WERI-Rb-1 (cell line): ENCODE data around the gene THBS2.

Experiments used
- DNase-seq: peaks from one replicate; pipeline ENCODE4 v3.0.0-alpha.2; 2020
- H3K27ac ChIP-seq: fragments of 250-450 bp; sonication (Bioruptor Pico); 2 replicates; pipeline ENCODE4 v1.5.1; 2020; ENCODE audit warnings: mild to moderate bottlenecking, moderate library complexity
- H3K27me3 ChIP-seq: fragments of 250-450 bp; sonication (Bioruptor Pico); 2 replicates; pipeline ENCODE4 v1.5.1; 2021; ENCODE audit warnings: mild to moderate bottlenecking, low read depth, moderate library complexity; ENCODE audit not compliant: insufficient read depth, severe bottlenecking
- H3K36me3 ChIP-seq: fragments of 250-450 bp; sonication (Bioruptor Pico); 2 replicates; pipeline ENCODE4 v1.5.1; 2020; ENCODE audit warnings: mild to moderate bottlenecking, moderate library complexity
- H3K4me3 ChIP-seq: 2 replicates; pipeline ENCODE4 v1.5.1; 2011; ENCODE audit warnings: low read depth, mild to moderate bottlenecking, control low read depth, low read length
- H3K9me3 ChIP-seq: fragments of 250-450 bp; sonication (Bioruptor Pico); 2 replicates; pipeline ENCODE4 v1.5.1; 2021; ENCODE audit warnings: mild to moderate bottlenecking, moderate library complexity; ENCODE audit not compliant: severe bottlenecking
- TF ChIP-seq, protein P1 (sequence below): IDR thresholded peaks from 2 replicates; pipeline ENCODE4 v1.5.1; 2011; ENCODE audit warnings: low read depth, mild to moderate bottlenecking, control low read depth, inconsistent platforms, low read length

Gene THBS2

DNA sequence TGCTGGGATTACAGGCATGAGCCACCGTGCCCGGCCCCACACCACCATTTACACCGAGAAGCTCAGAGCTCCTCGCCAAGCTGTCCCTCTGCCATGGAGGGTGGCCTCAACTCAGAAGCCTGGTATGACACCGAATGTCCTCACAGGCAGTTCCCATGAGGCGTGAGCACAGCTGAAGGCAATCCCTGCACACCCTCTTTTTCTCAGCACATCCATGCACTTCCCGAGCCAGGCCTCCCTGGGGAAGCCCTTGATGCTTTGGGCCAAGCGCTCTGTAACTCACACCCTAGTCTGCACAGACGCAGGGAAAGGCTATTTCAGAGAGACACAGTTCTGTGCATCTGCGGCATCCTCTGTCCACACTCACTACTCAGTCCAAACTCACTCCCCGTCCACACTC lies 18.4 kb downstream of the THBS2 start:
- Histone ChIP-seq H3K4me3 (no peak overlapping the region), H3K27me3 (no peaks in the 10 kb centered on the region), H3K27ac (no peak overlapping the region), H3K36me3 (no peaks in the 10 kb centered on the region), H3K9me3 (no peaks in the 10 kb centered on the region)
- no peak for DNase-seq
- TF ChIP-seq, protein P1, sequence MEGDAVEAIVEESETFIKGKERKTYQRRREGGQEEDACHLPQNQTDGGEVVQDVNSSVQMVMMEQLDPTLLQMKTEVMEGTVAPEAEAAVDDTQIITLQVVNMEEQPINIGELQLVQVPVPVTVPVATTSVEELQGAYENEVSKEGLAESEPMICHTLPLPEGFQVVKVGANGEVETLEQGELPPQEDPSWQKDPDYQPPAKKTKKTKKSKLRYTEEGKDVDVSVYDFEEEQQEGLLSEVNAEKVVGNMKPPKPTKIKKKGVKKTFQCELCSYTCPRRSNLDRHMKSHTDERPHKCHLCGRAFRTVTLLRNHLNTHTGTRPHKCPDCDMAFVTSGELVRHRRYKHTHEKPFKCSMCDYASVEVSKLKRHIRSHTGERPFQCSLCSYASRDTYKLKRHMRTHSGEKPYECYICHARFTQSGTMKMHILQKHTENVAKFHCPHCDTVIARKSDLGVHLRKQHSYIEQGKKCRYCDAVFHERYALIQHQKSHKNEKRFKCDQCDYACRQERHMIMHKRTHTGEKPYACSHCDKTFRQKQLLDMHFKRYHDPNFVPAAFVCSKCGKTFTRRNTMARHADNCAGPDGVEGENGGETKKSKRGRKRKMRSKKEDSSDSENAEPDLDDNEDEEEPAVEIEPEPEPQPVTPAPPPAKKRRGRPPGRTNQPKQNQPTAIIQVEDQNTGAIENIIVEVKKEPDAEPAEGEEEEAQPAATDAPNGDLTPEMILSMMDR = no peak

DNA sequence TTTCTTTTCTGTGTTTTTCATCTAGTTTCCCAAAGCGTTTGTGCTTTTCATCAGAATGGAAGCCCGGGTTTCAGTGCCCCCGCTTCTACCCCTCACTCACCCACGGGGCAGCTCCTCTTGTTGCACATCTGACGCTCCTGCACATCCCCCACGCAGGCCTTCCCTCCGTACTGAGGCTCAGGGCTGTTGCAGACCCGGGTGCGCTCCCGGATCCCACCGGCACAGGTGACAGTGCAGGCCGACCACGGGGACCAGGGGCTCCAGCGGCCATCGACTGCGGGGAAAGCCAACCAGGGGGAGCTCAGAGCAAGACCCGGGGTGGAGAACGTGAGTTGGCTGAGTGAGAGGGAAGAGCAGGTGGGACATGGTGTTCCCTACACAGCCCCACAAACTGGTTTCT lies 19.0 kb downstream of the THBS2 start:
- no peak overlapping the region for H3K27ac ChIP-seq
- H3K27me3 ChIP-seq = no peaks in the 10 kb centered on the region
- TF ChIP-seq, protein P1 = no peak
- no peaks in the 10 kb centered on the region for H3K9me3 ChIP-seq
- DNase-seq = no peak
- no peak overlapping the region for H3K4me3 ChIP-seq
- H3K36me3 ChIP-seq = no peaks in the 10 kb centered on the region

DNA sequence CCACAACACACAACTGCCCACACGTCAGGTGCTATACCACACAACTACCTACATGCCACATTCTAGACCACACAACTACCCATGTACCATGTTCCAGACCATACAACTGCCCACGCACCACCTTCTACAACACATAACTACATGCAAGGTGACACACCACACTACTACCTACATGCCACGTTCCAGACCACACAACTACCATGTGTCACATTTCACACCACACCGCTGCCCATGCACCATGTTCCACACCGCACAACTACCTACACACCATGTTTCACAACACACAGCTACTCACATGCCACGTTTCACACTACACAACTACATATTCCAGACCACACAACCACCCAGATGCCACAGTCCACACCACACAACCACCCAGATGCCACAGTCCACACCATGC lies 19.8 kb downstream of the THBS2 start:
- no peaks in the 10 kb centered on the region for H3K36me3 ChIP-seq

DNA sequence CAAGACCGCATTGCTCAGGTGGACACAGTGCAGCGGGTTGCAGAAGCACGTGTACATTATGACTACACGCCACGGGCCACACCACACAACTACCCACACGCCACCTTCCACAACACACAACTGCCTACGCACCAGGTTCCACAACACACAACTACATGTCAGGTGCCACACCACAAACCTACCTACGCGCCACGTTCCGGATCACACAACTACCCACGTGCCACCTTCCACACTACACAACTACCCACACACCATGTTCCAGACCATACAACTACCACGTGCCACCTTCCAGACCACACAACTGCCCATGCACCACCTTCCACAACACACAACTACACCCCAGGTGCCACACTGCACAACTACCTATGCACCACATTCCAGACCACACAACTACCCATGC lies 20.5 kb downstream of the THBS2 start:
- DNase-seq = no peak
- no peaks in the 10 kb centered on the region for H3K9me3 ChIP-seq
- no peaks in the 10 kb centered on the region for H3K27me3 ChIP-seq
- TF ChIP-seq, protein P1 = no peak
- no peak overlapping the region for H3K27ac ChIP-seq
- no peaks in the 10 kb centered on the region for H3K36me3 ChIP-seq
- no peak overlapping the region for H3K4me3 ChIP-seq

More for the DNA sequence above, 19.8 kb downstream of the THBS2 start:
- no peak overlapping the region for H3K4me3 ChIP-seq
- H3K27me3 ChIP-seq = no peaks in the 10 kb centered on the region
- TF ChIP-seq, protein P1 = no peak
- H3K9me3 ChIP-seq = no peaks in the 10 kb centered on the region
- no peak overlapping the region for H3K27ac ChIP-seq
- no peak for DNase-seq

DNA sequence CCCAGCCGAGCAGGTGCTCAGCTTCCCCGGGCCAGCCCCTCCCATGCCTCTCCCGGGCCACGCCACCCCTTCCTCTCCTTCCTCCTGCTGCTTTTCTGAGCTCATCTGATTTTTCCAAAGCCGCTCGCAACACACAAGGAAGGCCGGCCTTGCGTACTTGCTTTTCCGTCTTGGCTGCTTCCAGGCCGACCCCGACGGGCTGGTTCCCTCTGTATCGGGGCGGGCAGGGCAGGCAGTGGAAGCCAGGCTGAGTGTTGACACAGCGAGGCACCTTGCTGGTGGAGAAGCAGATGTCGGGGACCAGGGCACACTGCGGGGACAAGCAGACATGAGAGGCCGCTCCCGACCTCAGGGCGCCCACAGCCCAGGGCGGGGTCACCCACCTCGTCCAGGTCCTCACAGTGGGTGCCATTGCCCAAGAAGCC lies 21.1 kb downstream of the THBS2 start:
- no peaks in the 10 kb centered on the region for H3K27me3 ChIP-seq
- TF ChIP-seq, protein P1 = no peak
- H3K4me3 ChIP-seq = no peak overlapping the region
- DNase-seq = no peak
- no peaks in the 10 kb centered on the region for H3K36me3 ChIP-seq
- H3K27ac ChIP-seq = no peak overlapping the region
- no peaks in the 10 kb centered on the region for H3K9me3 ChIP-seq

DNA sequence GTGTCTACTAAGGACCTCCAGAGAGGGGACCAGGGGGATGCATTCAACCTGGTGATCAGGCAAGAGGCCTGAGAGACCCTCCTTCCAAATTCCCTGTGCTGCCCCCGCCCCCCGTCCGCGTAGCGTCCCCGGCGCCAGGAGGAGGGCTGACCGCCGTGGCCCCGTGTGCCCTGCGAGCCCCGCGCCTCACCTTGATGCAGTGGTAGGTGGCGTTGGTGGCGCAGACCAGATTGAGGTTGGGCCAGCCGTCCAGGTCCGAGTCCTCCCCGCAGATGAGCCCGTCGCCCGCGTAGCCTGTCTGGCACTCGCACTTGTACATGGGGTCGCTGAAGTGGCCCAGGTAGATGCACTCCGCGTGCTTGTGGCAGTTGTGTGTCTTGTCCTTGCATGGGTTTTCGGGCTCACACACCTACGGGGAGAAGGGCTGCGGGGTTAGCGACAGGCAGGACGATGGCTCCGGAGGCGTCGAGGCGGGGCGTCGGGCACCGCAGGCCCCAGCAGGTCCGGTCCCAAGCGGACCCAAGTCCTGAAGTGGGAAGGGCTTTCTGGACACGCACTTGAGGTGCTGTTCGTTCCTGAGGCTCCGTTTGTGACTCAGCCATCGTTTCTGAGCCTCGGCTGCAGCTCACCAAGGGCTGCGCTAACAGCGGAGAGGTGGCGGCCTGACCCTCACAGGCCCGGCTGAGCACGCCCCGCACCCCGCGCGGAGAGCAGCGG lies 21.7 kb downstream of the THBS2 start:
- H3K9me3 ChIP-seq = no peaks in the 10 kb centered on the region
- TF ChIP-seq, protein P1 = no peak
- no peak overlapping the region for H3K4me3 ChIP-seq
- H3K36me3 ChIP-seq = no peaks in the 10 kb centered on the region
- no peaks in the 10 kb centered on the region for H3K27me3 ChIP-seq
- H3K27ac ChIP-seq = no peak overlapping the region
- no peak for DNase-seq
